NOMO-1 treated with dmso at 0.1 percent for 144 hours (cell line): ENCODE measurements around the gene COL4A1.

ENCODE experiments used
- DNase-seq: peaks from one replicate; lab custom pipeline; 2025; ENCODE audit not compliant: unreplicated experiment; lab: John Stamatoyannopoulos, UW

The COL4A1 gene

GRCh38 chr13:110310541-110311442 lies 3.8 kb upstream of the COL4A1 start:
- DNase-seq: no peak

- DNase-seq: no peak
Observed at GRCh38 chr13:110309661-110310524, 2.9 kb upstream of the COL4A1 start.

GRCh38 chr13:110308656-110309359 lies 1.9 kb upstream of the COL4A1 start:
- DNase-seq: no peak

GRCh38 chr13:110307767-110308655 lies 1.1 kb upstream of the COL4A1 start:
- no peak for DNase-seq

- no peak for DNase-seq
Observed at GRCh38 chr13:110306340-110306959, 507 bp downstream of the COL4A1 start.

- DNase-seq: no peak
Observed at GRCh38 chr13:110305949-110306339, 1.0 kb downstream of the COL4A1 start.

GRCh38 chr13:110305544-110305943 lies 1.4 kb downstream of the COL4A1 start:
- no peak for DNase-seq

- DNase-seq: no peak
Observed at GRCh38 chr13:110305001-110305400, 2.0 kb downstream of the COL4A1 start.

- DNase-seq: no peak
Observed at GRCh38 chr13:110304256-110304655, 2.7 kb downstream of the COL4A1 start.

GRCh38 chr13:110303644-110304043 lies 3.3 kb downstream of the COL4A1 start:
- no peak for DNase-seq

GRCh38 chr13:110302997-110303396 lies 4.0 kb downstream of the COL4A1 start:
- DNase-seq: no peak

GRCh38 chr13:110301606-110302553 lies 5.1 kb downstream of the COL4A1 start:
- no peak for DNase-seq

- DNase-seq: no peak
Observed at GRCh38 chr13:110301083-110301482, 5.9 kb downstream of the COL4A1 start.

- DNase-seq: no peak
Observed at GRCh38 chr13:110300090-110300815, 6.7 kb downstream of the COL4A1 start.

- no peak for DNase-seq
Observed at GRCh38 chr13:110299283-110299840, 7.6 kb downstream of the COL4A1 start.

- DNase-seq: no peak
Observed at GRCh38 chr13:110298505-110299282, 8.3 kb downstream of the COL4A1 start.
